A549 treated with Hydrocortisone at 1 μM for 4 hours (cell line): ENCODE measurements around the gene LDLRAD1. TPM values are rescaled to one million over a fixed set of nuclear protein-coding genes. Genes with fewer than 3 reads are reported as not detected.

ENCODE experiments used
- total RNA-seq: library from RNA; stranded (reverse); fragments of 200-300 nt; extraction: Qiagen RNA extraction; gene quantifications from 5 replicates; pipeline ENCODE4 v1.2.3, GENCODE V29; 2022

Gene LDLRAD1
- not detected in 5 replicates for total RNA-seq

DNA sequence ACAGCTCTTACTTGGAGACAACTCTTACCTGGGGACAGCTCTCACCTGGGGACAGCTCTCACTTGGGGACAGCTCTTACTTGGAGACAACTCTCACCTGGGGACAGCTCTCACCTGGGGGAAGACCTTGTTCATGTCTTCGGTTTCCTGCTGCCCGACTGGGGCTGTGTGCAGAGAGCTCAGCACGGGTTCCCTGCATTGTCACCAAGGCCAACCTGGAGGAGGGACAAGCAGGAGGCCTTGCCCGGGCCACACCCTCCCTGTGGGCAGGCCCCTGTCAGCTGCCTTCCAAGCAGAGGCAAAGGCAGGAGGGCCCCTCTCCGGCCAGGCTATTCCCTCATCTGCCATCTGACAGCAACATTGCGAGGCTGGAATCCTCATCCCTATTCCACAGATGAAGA, at the start of gene LDLRAD1:
Gene LDLRAD1, minus strand, starts transcription at position 208 of the 400 bp plus-strand sequence. Its CDS starts 74 bp downstream, at position 134.

GRCh38 chr1:54052934-54053744, 35.2 kb upstream of the LDLRAD1 start, which contains the start of the genes TCEANC2 and TMEM59:
TCEANC2 (plus strand) TSS chr1:54053608; CDS start chr1:54054423, 815 bp downstream.
TMEM59 (minus strand) TSS chr1:54053204; CDS start chr1:54053188, 16 bp downstream.

Other genes with a start within 250 kb of the LDLRAD1 start
- gene NDC1, start 179.9 kb downstream of the LDLRAD1 start, total RNA-seq = 21.8 to 27.5 TPM (median 23.0 TPM) in 5 replicates
- gene YIPF1, start 128.4 kb downstream of the LDLRAD1 start, total RNA-seq = 12.7 to 15.0 TPM (median 13.0 TPM) in 5 replicates
- not detected in 5 replicates for gene DIO1, start 124.0 kb downstream of the LDLRAD1 start, total RNA-seq
- gene IFT25, start 72.5 kb downstream of the LDLRAD1 start, total RNA-seq = 28.5 to 30.4 TPM (median 30.1 TPM) in 5 replicates
- 25.9 to 30.0 TPM (median 29.6 TPM) in 5 replicates for gene LRRC42, start 71.8 kb downstream of the LDLRAD1 start, total RNA-seq
- gene TMEM59, start 35.0 kb upstream of the LDLRAD1 start, total RNA-seq = 114 to 130 TPM (median 117 TPM) in 5 replicates
- gene TCEANC2, start 35.4 kb upstream of the LDLRAD1 start, total RNA-seq = 2.1 to 2.9 TPM (median 2.6 TPM) in 5 replicates
- not detected in 5 replicates for gene CDCP2, start 134.8 kb upstream of the LDLRAD1 start, total RNA-seq
- gene CYB5RL, start 181.8 kb upstream of the LDLRAD1 start, total RNA-seq = 2.7 to 3.6 TPM (median 3.1 TPM) in 5 replicates
- 89.9 to 97.4 TPM (median 92.3 TPM) in 5 replicates for gene MRPL37, start 182.0 kb upstream of the LDLRAD1 start, total RNA-seq